GM21515 (cell line): ENCODE measurements around the gene ANO2.
"Not testable (repeated sequence)": the region's sequence is repeated elsewhere in the genome, so short reads cannot be mapped to it uniquely, and the experiment has no call there.

Source experiments
- ATAC-seq: cut with Tn5 transposase; IDR thresholded peaks from one replicate; pipeline ENCODE4 v1.9.1; 2021; ENCODE audit not compliant: unreplicated experiment

Gene ANO2

GRCh38 chr12:5688226-5688625, 256.8 kb downstream of the ANO2 start:
- ATAC-seq = no peak

DNA sequence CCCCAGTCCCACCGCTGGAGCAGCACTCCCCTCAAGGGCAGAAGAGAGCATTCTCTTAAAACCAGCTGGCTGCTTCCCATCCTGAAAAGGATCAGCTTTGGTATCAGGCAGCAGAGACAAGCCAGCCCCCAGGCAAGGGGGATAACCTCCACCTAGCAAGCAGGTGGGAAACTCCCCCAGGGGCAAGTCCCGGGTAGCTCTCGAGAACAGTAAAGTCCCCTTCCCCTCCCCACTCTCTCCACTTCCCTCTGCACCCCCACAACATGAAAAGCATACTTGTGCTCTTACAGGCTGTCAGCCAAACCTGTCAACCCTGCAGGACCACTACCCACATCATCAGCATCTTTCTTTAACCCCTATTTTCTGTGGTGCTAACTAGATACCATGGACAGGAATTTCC, 259.1 kb downstream of the ANO2 start:
- ATAC-seq = no peak

DNA sequence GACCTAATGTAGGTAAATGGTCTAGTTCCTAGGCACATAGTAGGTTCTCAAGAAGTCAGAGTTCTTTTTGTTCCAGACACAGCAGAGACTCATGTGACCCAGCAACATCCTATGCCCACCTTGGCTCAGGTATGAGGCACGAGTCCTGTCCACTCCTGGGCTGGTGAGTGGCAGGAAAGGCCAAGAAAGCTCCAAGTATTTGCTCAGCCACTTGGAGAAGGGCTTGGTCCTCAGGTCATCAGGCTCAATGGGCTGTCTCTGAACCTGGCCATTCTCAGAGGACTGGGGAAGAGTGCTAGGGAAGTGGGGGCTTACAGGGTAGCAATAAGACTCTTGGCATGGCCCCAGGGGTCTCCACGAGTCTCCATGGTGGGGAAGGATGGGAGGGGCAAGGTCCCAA, 260.1 kb downstream of the ANO2 start:
- no peak for ATAC-seq

DNA sequence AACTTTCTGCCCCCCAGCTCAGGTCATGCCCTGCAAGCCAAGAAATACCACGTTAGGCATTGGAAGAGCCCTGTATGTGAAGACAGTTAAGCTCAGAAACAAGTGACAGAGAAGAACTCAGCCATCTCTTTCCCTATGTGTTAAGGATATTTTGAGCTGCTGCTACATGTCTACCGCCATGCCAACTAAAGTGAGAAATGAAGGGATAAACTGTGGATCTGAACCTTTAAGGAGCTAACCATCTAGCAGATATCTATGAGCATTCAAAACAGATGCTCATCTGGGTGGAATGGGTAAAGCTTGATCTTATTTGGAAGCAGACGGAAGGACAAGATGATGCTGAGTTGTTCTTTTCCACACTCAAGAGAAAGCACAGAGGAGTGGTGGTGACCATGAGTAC, 262.5 kb downstream of the ANO2 start:
- ATAC-seq = no peak

GRCh38 chr12:5678176-5678575, 266.9 kb downstream of the ANO2 start:
- ATAC-seq = no peak

GRCh38 chr12:5669624-5670023, 275.4 kb downstream of the ANO2 start:
- not testable (repeated sequence) for ATAC-seq

GRCh38 chr12:5665615-5666014, 279.4 kb downstream of the ANO2 start:
- no peak for ATAC-seq

- ATAC-seq = no peak
Measured at GRCh38 chr12:5661811-5662210, 283.2 kb downstream of the ANO2 start.

DNA sequence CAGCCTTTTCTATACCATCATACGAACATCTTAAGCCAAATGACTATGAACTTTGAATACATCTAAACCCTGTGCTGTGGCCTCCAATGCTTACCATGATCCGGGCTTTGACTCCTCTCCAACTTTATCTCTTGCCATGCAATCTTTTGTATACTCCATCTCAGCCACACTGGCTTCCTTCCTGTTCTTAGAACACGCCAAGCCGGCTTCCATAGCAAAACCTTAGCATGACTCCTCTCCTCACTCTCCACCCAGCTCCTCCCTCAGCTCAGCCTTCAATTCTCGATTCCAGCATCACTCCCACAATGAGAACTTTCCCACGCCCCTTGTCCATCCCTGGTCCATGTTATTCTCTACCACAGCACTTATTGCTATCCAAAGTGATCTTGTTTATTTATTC, 284.8 kb downstream of the ANO2 start:
- ATAC-seq = no peak

DNA sequence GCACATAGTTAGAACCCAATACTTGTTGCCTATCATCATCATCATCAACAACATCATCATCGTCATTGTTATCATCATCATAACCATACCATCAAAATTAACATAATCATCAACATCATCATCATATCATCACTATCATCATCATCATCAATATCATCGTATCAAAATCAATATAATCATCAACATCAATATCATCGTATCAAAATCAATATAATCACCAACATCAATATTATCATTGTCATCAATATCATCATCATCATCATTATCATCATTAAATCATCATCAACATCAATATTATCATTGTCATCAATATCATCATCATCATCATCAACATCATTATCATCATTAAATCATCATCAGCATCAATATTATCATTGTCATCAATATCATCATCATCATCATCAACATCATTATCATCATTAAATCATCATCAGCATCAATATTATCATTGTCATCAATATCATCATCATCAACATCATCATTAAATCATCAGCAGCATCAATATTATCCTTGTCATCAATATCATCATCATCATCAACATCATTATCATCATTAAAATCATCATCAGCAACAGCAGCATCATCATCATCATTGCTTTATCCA, 286.6 kb downstream of the ANO2 start:
- ATAC-seq = not testable (repeated sequence)

GRCh38 chr12:5656836-5657235, 288.2 kb downstream of the ANO2 start:
- ATAC-seq = no peak

DNA sequence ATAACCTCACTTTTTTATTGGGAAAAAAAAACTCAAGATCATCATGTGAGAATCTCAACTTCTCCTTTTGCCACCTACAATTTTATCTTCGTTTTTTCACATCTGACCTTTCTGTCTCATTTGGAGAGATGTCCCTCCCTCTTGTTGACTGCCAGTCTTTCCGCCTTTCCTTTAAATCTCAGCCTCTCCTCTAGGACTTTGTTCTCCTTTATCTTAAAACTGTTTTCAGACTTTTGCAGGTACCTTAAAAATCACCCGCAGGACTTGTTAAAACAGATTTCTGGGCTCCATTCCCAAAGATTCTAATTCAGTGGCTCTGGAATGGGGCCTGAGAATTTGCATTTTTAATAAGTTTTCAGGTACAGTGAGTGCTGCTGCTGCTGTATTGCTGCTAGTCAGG, 289.9 kb downstream of the ANO2 start:
- ATAC-seq = no peak

DNA sequence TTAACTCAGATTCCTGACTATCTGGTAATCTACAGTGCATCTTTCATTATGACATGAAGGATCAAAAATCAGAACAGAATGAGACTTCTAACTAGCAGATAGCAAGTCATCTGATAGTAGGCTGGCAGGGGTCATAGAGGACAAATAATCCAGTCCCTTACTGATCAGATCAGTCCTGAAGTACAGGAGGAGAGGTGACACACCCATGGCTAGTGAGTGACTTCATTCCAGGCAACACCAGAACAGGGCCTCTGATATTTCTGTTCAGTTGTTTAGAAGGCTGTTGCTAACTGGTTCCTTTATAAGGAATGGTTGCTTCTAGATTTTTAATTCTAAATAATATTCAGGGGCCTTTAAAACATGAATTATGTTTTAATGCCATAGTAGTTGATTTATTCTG, 291.0 kb downstream of the ANO2 start:
- ATAC-seq = no peak

DNA sequence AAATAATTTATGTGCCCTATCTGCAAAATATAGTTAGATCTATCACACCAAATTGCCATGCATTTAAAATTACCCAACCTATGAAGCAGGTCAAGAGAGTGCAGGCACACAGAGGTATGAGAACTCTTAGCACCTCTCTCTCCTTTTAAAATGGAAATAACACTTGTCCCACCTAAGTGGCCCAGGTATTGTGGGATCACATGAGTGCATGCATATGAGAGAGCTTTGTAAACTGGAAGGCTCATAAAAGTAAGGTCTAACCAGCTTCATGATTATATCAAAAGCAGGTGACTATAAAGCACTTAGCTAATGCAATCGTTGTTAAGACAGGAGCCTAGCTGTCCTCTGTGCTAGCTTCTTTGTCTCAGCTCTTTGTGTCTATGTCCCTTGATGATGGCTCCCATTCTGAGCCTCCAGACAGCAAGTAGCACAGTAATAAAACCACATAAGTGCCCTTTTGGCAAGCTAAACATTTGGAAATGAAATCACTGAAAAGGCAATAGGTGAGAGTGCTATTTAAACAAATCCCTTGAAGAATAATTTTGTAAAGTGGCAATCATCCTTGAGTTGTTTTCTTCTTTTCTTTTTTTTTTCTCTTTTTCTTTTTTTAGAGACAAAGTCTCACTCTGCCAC, 294.1 kb downstream of the ANO2 start:
- ATAC-seq = no peak

DNA sequence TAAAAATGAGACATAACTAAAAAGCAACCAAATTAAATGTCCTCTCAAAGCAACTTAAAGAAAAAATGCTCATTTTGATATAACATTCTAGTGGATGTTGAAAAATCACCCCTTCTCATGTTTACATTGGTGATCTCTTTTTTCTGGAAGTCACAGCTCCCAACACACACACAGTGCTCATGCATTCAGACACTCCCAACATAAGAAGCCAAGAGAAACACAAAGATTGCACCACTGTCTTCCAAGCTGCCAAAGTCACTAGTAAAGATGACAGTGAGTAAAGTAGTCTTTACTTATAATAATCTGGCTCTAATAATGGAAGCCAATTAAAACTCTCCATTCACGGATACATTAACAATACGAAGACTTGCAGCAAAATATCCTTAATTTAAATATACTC, 294.8 kb downstream of the ANO2 start:
- no peak for ATAC-seq

GRCh38 chr12:5648692-5649359, 296.2 kb downstream of the ANO2 start:
- no peak for ATAC-seq

GRCh38 chr12:5643266-5643665, 301.8 kb downstream of the ANO2 start:
- no peak for ATAC-seq

- ATAC-seq = no peak
Measured at GRCh38 chr12:5637698-5638097, 307.4 kb downstream of the ANO2 start.

- ATAC-seq = no peak
Measured at GRCh38 chr12:5636907-5637306, 308.2 kb downstream of the ANO2 start.

GRCh38 chr12:5633106-5633505, 312.0 kb downstream of the ANO2 start:
- no peak for ATAC-seq

DNA sequence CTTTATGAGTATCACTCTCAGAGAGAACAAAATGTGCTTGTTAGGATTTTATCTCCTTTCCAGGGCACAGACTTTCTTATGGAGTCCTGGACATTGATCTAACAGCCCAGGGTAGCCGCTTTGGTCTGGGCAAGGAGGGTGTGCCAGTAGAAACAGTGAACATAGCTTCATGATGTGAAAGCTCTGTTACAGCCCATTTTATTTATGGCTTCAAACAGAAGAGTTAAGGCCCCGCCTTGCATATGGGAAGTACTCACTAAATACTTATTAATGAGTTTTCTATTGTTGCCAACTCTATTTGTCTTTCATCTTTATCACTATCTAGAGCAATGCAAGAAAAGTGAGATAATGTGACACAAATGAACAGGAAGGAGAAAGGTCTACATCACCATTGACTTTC, 312.6 kb downstream of the ANO2 start:
- ATAC-seq = no peak

DNA sequence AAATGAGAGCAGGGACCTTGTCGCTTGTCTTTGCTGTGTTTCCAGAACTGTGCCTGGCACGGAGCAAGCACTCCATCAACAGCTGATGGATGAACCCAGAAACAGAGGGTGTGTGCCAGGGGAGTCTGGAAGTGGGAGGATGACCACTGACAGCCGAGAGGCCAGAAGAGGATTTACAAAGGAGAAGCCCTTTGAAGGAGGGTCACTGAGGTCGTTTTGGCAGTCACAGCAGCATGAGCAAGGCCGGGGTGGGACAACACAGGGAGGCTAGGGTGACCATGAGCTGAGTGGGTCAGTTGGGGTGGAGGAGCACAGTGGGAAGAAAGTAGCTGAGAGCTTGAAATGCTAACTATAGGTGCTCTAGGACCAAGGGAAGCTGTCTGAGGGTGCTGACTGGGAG, 313.6 kb downstream of the ANO2 start:
- ATAC-seq = no peak

DNA sequence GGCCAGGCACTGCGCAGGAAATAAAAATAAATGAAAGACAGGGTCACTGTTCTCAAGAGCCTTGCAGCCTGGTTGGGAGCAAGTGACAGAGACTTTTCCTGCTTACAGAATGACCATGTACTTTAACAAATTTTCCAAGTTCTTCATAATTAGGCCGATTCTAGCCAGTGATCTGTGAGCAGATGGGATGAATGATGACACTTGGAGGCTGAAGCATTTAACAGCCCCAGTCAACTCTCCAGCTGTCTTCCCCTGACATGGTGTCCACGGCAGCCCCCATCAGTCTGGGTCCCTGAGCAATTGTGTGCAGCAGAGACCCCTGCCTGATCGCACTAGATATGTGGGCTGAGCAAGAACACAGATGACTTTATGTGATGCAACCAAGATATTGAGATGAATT, 314.3 kb downstream of the ANO2 start:
- ATAC-seq = no peak
